Lower leg skin (tissue), 3 donors: ENCODE measurements around the gene MRPL16.

Experiments used
- POLR2A ChIP-seq, 2 donors: fragments of 450-650 bp; IDR thresholded peaks; one replicate each; pipeline ENCODE4 v1.6.1; 2016 to 2017; ENCODE audit warnings: antibody characterized with exemption in 2 of 2, mild to moderate bottlenecking in 1 of 2, moderate library complexity in 1 of 2
- TF ChIP-seq, protein P1 (sequence below), 3 donors: fragments of 450-650 bp; IDR thresholded peaks; one replicate each; pipeline ENCODE4 v1.5.1; 2016; ENCODE audit warnings: antibody characterized with exemption in 3 of 3, mild to moderate bottlenecking in 3 of 3, moderate library complexity in 2 of 3

GRCh38 chr11:59801160-59801706, 9.3 kb downstream of the MRPL16 start:
- TF ChIP-seq, protein P1, sequence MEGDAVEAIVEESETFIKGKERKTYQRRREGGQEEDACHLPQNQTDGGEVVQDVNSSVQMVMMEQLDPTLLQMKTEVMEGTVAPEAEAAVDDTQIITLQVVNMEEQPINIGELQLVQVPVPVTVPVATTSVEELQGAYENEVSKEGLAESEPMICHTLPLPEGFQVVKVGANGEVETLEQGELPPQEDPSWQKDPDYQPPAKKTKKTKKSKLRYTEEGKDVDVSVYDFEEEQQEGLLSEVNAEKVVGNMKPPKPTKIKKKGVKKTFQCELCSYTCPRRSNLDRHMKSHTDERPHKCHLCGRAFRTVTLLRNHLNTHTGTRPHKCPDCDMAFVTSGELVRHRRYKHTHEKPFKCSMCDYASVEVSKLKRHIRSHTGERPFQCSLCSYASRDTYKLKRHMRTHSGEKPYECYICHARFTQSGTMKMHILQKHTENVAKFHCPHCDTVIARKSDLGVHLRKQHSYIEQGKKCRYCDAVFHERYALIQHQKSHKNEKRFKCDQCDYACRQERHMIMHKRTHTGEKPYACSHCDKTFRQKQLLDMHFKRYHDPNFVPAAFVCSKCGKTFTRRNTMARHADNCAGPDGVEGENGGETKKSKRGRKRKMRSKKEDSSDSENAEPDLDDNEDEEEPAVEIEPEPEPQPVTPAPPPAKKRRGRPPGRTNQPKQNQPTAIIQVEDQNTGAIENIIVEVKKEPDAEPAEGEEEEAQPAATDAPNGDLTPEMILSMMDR (IDR thresholded peaks at IDR 0.05) = no peak
- no peak for TF ChIP-seq POLR2A (IDR thresholded peaks at IDR 0.05)
